H9 (cell line): ENCODE data around the gene CDHR2. TPM values are rescaled to one million over a fixed set of nuclear protein-coding genes. Genes with fewer than 3 reads are reported as not detected.

Source experiments
- DNase-seq: peaks from one replicate; pipeline ENCODE4 v3.0.0-alpha.2; 2017
- H2AFZ ChIP-seq: one replicate; pipeline ENCODE4 v1.6.1; 2013; ENCODE audit warnings: mild to moderate bottlenecking, low read length, control low read depth, moderate library complexity
- H2AK5ac ChIP-seq: 2 replicates; pipeline ENCODE4 v1.6.1; 2013; ENCODE audit warnings: low read length, control low read depth, mixed read lengths; ENCODE audit not compliant: insufficient read length
- H2BK120ac ChIP-seq: one replicate; pipeline ENCODE4 v1.6.1; 2013; ENCODE audit warnings: low read depth, mild to moderate bottlenecking, low read length, control low read depth, inconsistent platforms; ENCODE audit not compliant: poor library complexity, severe bottlenecking
- H2BK12ac ChIP-seq: 2 replicates; pipeline ENCODE4 v1.6.1; 2013; ENCODE audit warnings: low read length, control low read depth, mixed read lengths, low read depth; ENCODE audit not compliant: insufficient read length
- H2BK15ac ChIP-seq: 2 replicates; pipeline ENCODE4 v1.6.1; 2013; ENCODE audit warnings: low read depth, low read length, control low read depth
- H2BK20ac ChIP-seq: one replicate; pipeline ENCODE4 v1.6.1; 2013; ENCODE audit warnings: low read depth, mild to moderate bottlenecking, low read length, control low read depth, inconsistent platforms; ENCODE audit not compliant: poor library complexity, severe bottlenecking
- H2BK5ac ChIP-seq: 2 replicates; pipeline ENCODE4 v1.6.1; 2013; ENCODE audit warnings: low read length, control low read depth, mixed read lengths; ENCODE audit not compliant: insufficient read length
- H3K14ac ChIP-seq: 2 replicates; pipeline ENCODE4 v1.6.1; 2013; ENCODE audit warnings: low read length, control low read depth; ENCODE audit not compliant: insufficient read depth
- H3K18ac ChIP-seq: 2 replicates; pipeline ENCODE4 v1.6.1; 2013; ENCODE audit warnings: low read depth, mild to moderate bottlenecking, mixed read lengths, low read length, control low read depth; ENCODE audit not compliant: insufficient read length
- H3K23ac ChIP-seq: 2 replicates; pipeline ENCODE4 v1.6.1; 2013; ENCODE audit warnings: low read length, control low read depth, mixed read lengths, low read depth; ENCODE audit not compliant: insufficient read length
- H3K23me2 ChIP-seq: 2 replicates; pipeline ENCODE4 v1.6.1; 2013; ENCODE audit warnings: low read depth, mild to moderate bottlenecking, mixed read lengths, low read length, control low read depth; ENCODE audit not compliant: insufficient read length, poor library complexity, severe bottlenecking
- H3K27ac ChIP-seq: 2 replicates; pipeline ENCODE4 v1.5.1; 2013; ENCODE audit warnings: low read length, control low read depth, mixed read lengths, low read depth; ENCODE audit not compliant: insufficient read length
- H3K27me3 ChIP-seq: 2 replicates; pipeline ENCODE4 v1.6.1; 2013; ENCODE audit warnings: low read length, control low read depth, inconsistent platforms; ENCODE audit not compliant: insufficient read depth
- H3K4ac ChIP-seq: 2 replicates; pipeline ENCODE4 v1.6.1; 2013; ENCODE audit warnings: low read depth, mild to moderate bottlenecking, control low read depth, inconsistent platforms, low read length, moderate library complexity
- H3K4me1 ChIP-seq: 2 replicates; pipeline ENCODE4 v1.6.1; 2013; ENCODE audit warnings: low read length, control low read depth, inconsistent platforms; ENCODE audit not compliant: insufficient read depth
- H3K4me2 ChIP-seq: 2 replicates; pipeline ENCODE4 v1.6.1; 2013; ENCODE audit warnings: low read length, control low read depth, mixed read lengths; ENCODE audit not compliant: insufficient read length, insufficient read depth
- H3K56ac ChIP-seq: 2 replicates; pipeline ENCODE4 v1.6.1; 2013; ENCODE audit warnings: low read depth, mild to moderate bottlenecking, mixed read lengths, low read length, control low read depth; ENCODE audit not compliant: insufficient read length
- H3K79me1 ChIP-seq: 2 replicates; pipeline ENCODE4 v1.6.1; 2013; ENCODE audit warnings: low read depth, mild to moderate bottlenecking, moderate library complexity, low read length, control low read depth, inconsistent platforms; ENCODE audit not compliant: insufficient read depth, poor library complexity, severe bottlenecking
- H3K79me2 ChIP-seq: 2 replicates; pipeline ENCODE4 v1.6.1; 2013; ENCODE audit warnings: low read length, control low read depth, inconsistent platforms; ENCODE audit not compliant: insufficient read depth
- H3K9ac ChIP-seq: 2 replicates; pipeline ENCODE4 v1.6.1; 2013; ENCODE audit warnings: low read length, control low read depth, mixed read lengths; ENCODE audit not compliant: insufficient read length; ENCODE audit errors: extremely low read depth
- H3K9me3 ChIP-seq: one replicate; pipeline ENCODE4 v1.6.1; 2013; ENCODE audit warnings: low read depth, low read length, inconsistent platforms; ENCODE audit not compliant: control insufficient read depth
- H3T11ph ChIP-seq: one replicate; pipeline ENCODE4 v1.6.1; 2013; ENCODE audit warnings: mild to moderate bottlenecking, low read length, control low read depth, inconsistent platforms
- H4K20me1 ChIP-seq: one replicate; pipeline ENCODE4 v1.6.1; 2013; ENCODE audit not compliant: control insufficient read depth, insufficient read length, insufficient read depth
- H4K5ac ChIP-seq: 2 replicates; pipeline ENCODE4 v1.6.1; 2013; ENCODE audit warnings: low read depth, mild to moderate bottlenecking, mixed read lengths, low read length, control low read depth; ENCODE audit not compliant: insufficient read length
- H4K8ac ChIP-seq: replicated peaks from 2 replicates; pipeline ENCODE4 v1.6.1; 2013; ENCODE audit warnings: low read length, control low read depth, mixed read lengths, low read depth; ENCODE audit not compliant: insufficient read length
- H4K91ac ChIP-seq: 2 replicates; pipeline ENCODE4 v1.6.1; 2013; ENCODE audit warnings: low read depth, mild to moderate bottlenecking, moderate library complexity, mixed read lengths, low read length, control low read depth; ENCODE audit not compliant: insufficient read length
- H3K27ac Mint-ChIP-seq, 3 experiments: 2 replicates in 2 of 3; 3 replicates in 1 of 3; pipeline ENCODE4 v1.8.0; 2020 to 2021; ENCODE audit warnings: mixed read lengths in 3 of 3, mild to moderate bottlenecking in 1 of 3, moderate library complexity in 1 of 3
- H3K27me3 Mint-ChIP-seq: 2 replicates; pipeline ENCODE4 v1.8.0; 2021; ENCODE audit warnings: low read depth, mild to moderate bottlenecking, moderate library complexity, mixed read lengths
- H3K36me3 Mint-ChIP-seq, 3 experiments: 2 replicates in 2 of 3; 3 replicates in 1 of 3; pipeline ENCODE4 v1.8.0; 2020 to 2021; ENCODE audit warnings: low read depth in 3 of 3, mixed read lengths in 3 of 3; ENCODE audit not compliant: insufficient read depth in 1 of 3
- H3K4me1 Mint-ChIP-seq, 2 experiments: 2 replicates each; pipeline ENCODE4 v1.8.0; 2020; ENCODE audit warnings: mixed read lengths in 2 of 2
- H3K4me3 Mint-ChIP-seq, 2 experiments: 2 replicates in 1 of 2; 3 replicates in 1 of 2; pipeline ENCODE4 v1.8.0; 2020 to 2021; ENCODE audit warnings: mild to moderate bottlenecking in 2 of 2, mixed read lengths in 2 of 2, moderate library complexity in 1 of 2
- H3K9me3 Mint-ChIP-seq, 2 experiments: 2 replicates in 1 of 2; 3 replicates in 1 of 2; pipeline ENCODE4 v1.8.0; 2020; ENCODE audit warnings: mild to moderate bottlenecking in 2 of 2, mixed read lengths in 2 of 2, moderate library complexity in 1 of 2
- CTCF ChIP-seq: fragments of 200-600 bp; sonication (generic); conservative IDR thresholded peaks from 3 replicates; pipeline ENCODE4 v1.8.0; 2021; ENCODE audit warnings: antibody characterized with exemption, mild to moderate bottlenecking
- WGBS: extraction: QIAGEN DNeasy Blood & Tissue Kit; methylation state at CpG from one replicate; pipeline ENCODE4 v1.1.7; 2013; ENCODE audit warnings: missing lambda C conversion rate, low lambda C conversion rate, mixed read lengths; ENCODE audit not compliant: insufficient read length; ENCODE audit errors: extremely low coverage; 5-methylcytosine and 5-hydroxymethylcytosine counted together
- total RNA-seq: library from RNA; stranded (reverse); gene quantifications from 2 replicates; pipeline ENCODE4 v1.2.1, GENCODE V29; 2021

Gene CDHR2
- total RNA-seq, 1 experiment from 2014 or later = 0.90 TPM

- H2BK120ac ChIP-seq = no peak overlapping the region
- no peak overlapping the region for H2AK5ac ChIP-seq
- no peak overlapping the region for H2AFZ ChIP-seq
- H2BK15ac ChIP-seq = no peak overlapping the region
- no peak overlapping the region; a peak in 2 of 7 replicates for H3K27ac Mint-ChIP-seq
- H3K56ac ChIP-seq = no peak overlapping the region
- H2BK12ac ChIP-seq = no peak overlapping the region
- H3K36me3 Mint-ChIP-seq = peaks cover 0 to 3% (median 0%) of the 10 kb centered on the region in 3 experiments; a peak in 1 of 7 replicates
- no peaks in the 10 kb centered on the region for H3K23me2 ChIP-seq
- H3K27me3 ChIP-seq = no peaks in the 10 kb centered on the region
- no peak overlapping the region for H3K9ac ChIP-seq
- peaks cover 9% of the 10 kb centered on the region for H3K27me3 Mint-ChIP-seq
- no peak overlapping the region for H4K91ac ChIP-seq
- no peak overlapping the region for H3K23ac ChIP-seq
- peaks cover 2 to 3% of the 10 kb centered on the region in 2 experiments; a peak in 2 of 5 replicates for H3K9me3 Mint-ChIP-seq
- no peak for DNase-seq
- H3K79me2 ChIP-seq = no peaks in the 10 kb centered on the region
- H3K9me3 ChIP-seq = no peaks in the 10 kb centered on the region
- no peak for TF ChIP-seq CTCF
- H4K20me1 ChIP-seq = no peaks in the 10 kb centered on the region
- H3K4ac ChIP-seq = no peak overlapping the region
- no peak overlapping the region for H2BK20ac ChIP-seq
- no CpG with 5 or more reads among the region's 6 CpGs for WGBS
- H3K18ac ChIP-seq = no peak overlapping the region
- no peak overlapping the region for H3K14ac ChIP-seq
- H4K5ac ChIP-seq = no peak overlapping the region
- H3K27ac ChIP-seq = no peak overlapping the region
- H4K8ac ChIP-seq = no peak overlapping the region
- H2BK5ac ChIP-seq = no peak overlapping the region
- H3K4me2 ChIP-seq = no peak overlapping the region
- peaks cover 13 to 17% of the 10 kb centered on the region in 2 experiments for H3K4me1 Mint-ChIP-seq
- no peaks in the 10 kb centered on the region for H3K4me1 ChIP-seq
- no peak overlapping the region for H3T11ph ChIP-seq
- H3K79me1 ChIP-seq = no peaks in the 10 kb centered on the region
- no peak overlapping the region for H3K4me3 Mint-ChIP-seq
These were observed 16.7 kb downstream of the CDHR2 start for GRCh38 chr5:176565760-176566288.
